Right renal cortex interstitium (tissue), 3 donors: ENCODE results near the gene SART1. TPM values are rescaled to one million over a fixed set of nuclear protein-coding genes. Genes with fewer than 3 reads are reported as not detected.
"Not testable (repeated sequence)": the region's sequence is repeated elsewhere in the genome, so short reads cannot be mapped to it uniquely, and the experiment has no call there.

ENCODE experiments used
- DNase-seq, 3 donors: peaks; one replicate each; pipeline ENCODE4 v3.0.0-alpha.2; 2013; ENCODE audit warnings: low read depth in 3 of 3, low spot score in 2 of 3
- polyA plus RNA-seq, 3 donors: library from polyadenylated mRNA; unstranded; fragments of 120-200 nt; gene quantifications; one replicate each; pipeline ENCODE4 v1.2.1, GENCODE V29; 2013; ENCODE audit not compliant: insufficient read length in 3 of 3

SART1 gene
- polyA plus RNA-seq, 3 donors, result 42.9 to 43.7 (median 43.2) TPM

DNA sequence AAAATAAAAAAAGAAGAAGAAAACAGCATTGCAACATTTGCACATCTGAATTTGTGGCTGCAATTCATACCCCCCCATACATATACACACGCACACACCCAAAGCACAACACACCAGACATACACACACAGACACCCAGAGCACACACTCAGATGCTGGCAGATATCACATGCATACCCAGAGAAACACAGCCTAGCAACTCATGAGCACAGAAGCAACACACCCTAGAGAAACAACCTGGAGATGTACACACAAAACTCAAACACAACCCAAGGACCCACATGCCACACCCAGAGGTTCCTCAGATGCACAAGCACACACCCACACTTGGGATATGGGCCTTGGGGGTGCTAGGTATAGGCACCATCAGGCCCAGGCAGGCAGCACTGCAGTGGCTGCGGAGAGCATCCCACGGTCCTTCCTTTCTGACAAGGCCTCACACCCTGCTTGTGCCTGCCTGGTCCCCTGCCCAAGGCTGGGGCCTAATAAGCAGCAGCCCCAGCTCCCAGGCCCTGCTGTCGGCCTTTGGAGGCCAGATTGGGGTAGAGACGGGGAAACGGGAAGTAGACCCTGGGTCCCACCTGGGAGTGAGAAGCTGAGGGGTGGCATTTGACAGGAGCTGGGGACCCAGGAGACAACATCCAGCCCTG is 53.4 kb downstream of the SART1 start:
- DNase-seq, result no peak

GRCh38 chr11:66015454-66015881 is 53.9 kb downstream of the SART1 start:
- no peak for DNase-seq

DNA sequence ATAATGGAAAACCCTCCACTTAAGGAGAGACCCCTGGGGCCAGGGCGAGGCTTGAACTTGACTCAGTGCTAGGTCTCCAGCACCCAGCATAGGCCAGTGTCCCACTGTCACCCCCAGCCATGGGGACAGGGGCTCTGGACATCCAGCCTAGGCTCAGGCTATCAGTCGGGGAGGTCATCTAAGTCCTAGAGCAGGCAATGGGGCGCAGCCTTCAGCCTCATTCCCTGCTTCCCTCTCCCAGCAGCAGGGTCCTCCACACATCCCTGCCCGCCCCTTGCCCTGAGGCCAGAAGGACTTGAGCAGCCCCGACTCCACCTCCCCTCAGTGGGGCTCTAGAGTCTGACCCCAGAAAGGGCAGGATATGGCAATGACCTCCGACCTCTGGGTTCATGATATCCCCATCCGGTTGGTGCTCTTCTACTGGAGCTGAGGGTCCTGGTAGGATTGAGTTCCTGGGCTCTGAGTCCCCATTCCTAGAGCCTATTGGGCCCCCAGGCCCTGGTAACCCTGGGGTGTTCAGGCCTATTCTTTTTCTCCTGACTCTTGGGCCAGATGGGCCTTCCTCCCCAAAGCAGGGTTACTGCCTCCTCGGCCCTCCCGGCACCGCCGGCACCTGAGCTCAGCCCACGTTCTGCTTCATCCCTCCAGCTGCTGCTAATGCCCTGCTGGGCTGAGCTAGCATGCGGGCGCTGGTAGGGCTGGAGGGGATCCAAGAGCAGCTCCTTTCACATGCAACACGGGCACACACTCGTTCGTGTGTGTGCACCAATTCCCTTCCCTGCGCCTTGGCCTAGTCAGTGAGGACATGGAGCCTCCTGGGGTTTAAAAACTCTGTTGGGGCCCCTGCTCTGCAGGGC is 54.6 kb downstream of the SART1 start:
- no peak for DNase-seq

- DNase-seq, result no peak
Measured at GRCh38 chr11:66016793-66017177, 55.3 kb downstream of the SART1 start.

- no peak for DNase-seq
Measured at GRCh38 chr11:66017321-66017720, 55.8 kb downstream of the SART1 start.

GRCh38 chr11:66020212-66020611 is 58.7 kb downstream of the SART1 start:
- no peak for DNase-seq

DNA sequence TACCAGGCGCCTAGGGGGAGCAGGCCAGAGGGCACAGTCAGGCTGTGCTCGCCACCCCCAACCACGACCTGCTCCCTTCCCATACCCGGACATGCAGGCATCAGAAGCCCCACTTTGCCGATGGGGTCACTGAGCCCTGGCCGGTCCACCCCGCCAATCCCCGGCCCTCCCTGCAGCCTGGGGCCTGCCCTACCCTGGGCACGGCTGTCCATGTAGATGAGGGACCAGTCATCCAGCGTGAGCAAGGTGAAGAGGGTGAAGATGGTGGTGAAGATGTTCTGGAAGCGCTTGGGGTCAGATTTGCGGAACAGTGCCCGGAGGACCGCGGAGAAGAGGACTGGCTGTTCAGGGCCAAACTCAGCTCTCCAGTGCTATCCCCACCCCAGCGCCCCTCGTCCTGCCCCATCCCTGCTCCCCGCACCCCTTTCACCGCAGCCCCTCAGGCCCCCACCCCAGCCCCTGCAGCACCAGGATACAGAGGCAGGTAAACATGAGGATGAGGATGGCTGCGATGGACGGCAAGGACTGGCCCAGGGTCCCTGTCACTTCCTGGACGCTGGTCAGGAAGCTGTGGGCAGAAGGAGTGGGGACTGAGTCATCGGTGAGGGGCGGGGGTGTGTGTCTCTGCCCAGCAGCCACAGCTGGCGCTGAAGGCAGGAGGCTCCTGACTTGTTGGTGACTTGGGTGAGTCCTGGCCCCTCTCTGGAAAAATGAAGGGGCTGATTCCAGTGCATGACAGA is 59.3 kb downstream of the SART1 start:
- DNase-seq, result no peak

DNA sequence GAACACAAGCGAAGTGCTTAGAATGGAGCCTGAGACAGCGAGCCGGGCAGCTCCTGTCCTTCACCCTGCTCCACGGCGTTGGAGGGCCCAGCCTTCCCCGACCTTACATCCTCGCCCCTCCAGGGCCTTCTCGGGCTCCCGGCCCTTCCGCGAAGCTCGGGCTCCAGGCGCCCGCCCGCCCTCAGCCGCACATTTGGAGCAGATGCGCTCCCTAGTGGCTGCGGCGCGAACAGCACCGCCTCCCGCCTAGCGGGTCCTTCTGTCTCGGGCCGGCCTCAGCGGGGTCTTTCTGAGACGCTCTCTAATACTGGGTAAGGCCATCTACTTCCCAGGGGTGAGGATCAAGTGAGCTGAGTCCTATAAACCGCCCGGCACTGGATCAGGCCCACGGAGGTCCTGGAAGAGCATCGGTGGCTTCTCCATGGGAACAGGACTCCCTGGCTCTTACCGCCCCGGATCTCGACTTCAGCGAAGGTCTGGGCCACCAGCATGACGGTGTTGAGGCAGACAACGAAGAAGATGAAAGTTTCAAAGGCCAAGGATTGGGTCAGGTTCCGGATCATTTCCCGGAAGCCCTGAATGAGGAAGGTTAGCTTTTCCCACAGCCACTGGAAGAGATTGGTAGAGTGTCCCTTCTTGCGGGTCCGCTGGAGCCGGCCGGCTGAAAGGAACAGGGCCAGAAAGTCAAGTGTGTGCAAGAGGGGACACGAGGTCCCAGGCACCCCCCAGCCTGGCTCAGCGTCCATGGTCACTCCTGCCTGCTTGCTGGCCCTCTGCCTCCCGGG is 61.1 kb downstream of the SART1 start:
- DNase-seq, result peak in 2 of 3 donors; percentile 21 to 29

GRCh38 chr11:66023186-66023440 is 61.6 kb downstream of the SART1 start:
- not testable (repeated sequence) for DNase-seq

DNA sequence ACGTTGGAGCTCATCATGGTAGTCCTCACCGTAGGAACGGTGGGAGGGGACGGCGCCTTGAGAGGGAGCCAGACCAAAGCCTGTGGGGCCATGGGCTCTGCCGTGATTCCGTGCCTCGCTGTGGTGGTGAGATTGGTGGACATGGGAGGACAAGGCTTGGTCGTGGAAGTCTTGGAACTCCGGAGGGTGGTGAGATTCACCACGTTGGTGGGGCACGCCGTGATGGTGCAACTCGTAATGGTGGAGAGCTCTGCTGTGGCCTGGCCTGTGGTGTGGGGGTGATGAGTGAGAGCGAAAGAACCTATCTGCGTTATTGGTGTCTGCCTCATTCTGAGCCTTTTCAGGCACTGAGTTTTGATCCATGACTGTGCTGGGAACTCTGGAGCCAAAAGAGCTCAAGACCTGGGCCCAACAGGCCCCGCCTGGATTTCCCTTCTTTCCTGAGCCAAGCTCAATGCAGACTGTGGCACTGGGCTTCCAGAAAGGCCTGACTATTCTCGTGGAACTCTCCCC is 64.5 kb downstream of the SART1 start, which contains the start of gene CATSPER1:
CATSPER1 (minus strand) TSS at position 463 of the 513 bp plus-strand sequence; CDS start at position 363, 100 bp downstream.
- DNase-seq, result no peak

Other genes starting within 250 kb of the SART1 start
- 10 to 100 TPM; 64.9 to 72.9 (median 69.0) TPM for gene KAT5, start 249.5 kb upstream of the SART1 start, polyA plus RNA-seq
- gene RNASEH2C, start 240.9 kb upstream of the SART1 start, polyA plus RNA-seq, result 10 to 100 TPM; 28.3 to 39.1 (median 35.1) TPM
- 1 to 10 TPM; 5.3 to 6.3 (median 5.5) TPM for gene AP5B1, start 180.8 kb upstream of the SART1 start, polyA plus RNA-seq
- gene OVOL1, start 174.7 kb upstream of the SART1 start, polyA plus RNA-seq, result 10 to 100 TPM in 2 of 3 donors, 1 to 10 TPM in 1; 9.3 to 12.8 (median 12.6) TPM
- gene SNX32, start 127.8 kb upstream of the SART1 start, polyA plus RNA-seq, result 1 to 10 TPM; 1.3 to 2.7 (median 1.6) TPM
- 100 to 1,000 TPM; 744 to 846 (median 760) TPM for gene CFL1, start 103.6 kb upstream of the SART1 start, polyA plus RNA-seq
- 10 to 100 TPM; 43.5 to 50.8 (median 48.1) TPM for gene MUS81, start 101.3 kb upstream of the SART1 start, polyA plus RNA-seq
- 10 to 100 TPM; 95.8 to 98.0 (median 96.3) TPM for gene EFEMP2, start 88.9 kb upstream of the SART1 start, polyA plus RNA-seq
- gene CTSW, start 81.9 kb upstream of the SART1 start, polyA plus RNA-seq, result 1 to 10 TPM; 1.0 to 1.2 (median 1.2) TPM
- 10 to 100 TPM; 90.0 to 97.3 (median 94.2) TPM for gene FIBP, start 73.3 kb upstream of the SART1 start, polyA plus RNA-seq
- gene CCDC85B, start 71.1 kb upstream of the SART1 start, polyA plus RNA-seq, result 1 to 10 TPM; 6.7 to 8.3 (median 8.0) TPM
- gene FOSL1, start 61.3 kb upstream of the SART1 start, polyA plus RNA-seq, result under 1 TPM in 1 of 3 donors, not detected in 2; 0.11 TPM
- gene C11orf68, start 42.7 kb upstream of the SART1 start, polyA plus RNA-seq, result 10 to 100 TPM; 33.8 to 38.1 (median 36.0) TPM
- 10 to 100 TPM; 65.8 to 84.6 (median 75.8) TPM for gene DRAP1, start 42.3 kb upstream of the SART1 start, polyA plus RNA-seq
- not detected for gene TSGA10IP, start 16.3 kb upstream of the SART1 start, polyA plus RNA-seq
- 10 to 100 TPM; 25.8 to 31.3 (median 29.9) TPM for gene EIF1AD, start 40.4 kb downstream of the SART1 start, polyA plus RNA-seq
- 100 to 1,000 TPM; 263 to 275 (median 271) TPM for gene BANF1, start 40.8 kb downstream of the SART1 start, polyA plus RNA-seq
- gene CST6, start 50.3 kb downstream of the SART1 start, polyA plus RNA-seq, result not detected
- gene CATSPER1, start 64.7 kb downstream of the SART1 start, polyA plus RNA-seq, result not detected
- 1 to 10 TPM; 4.0 to 4.6 (median 4.0) TPM for gene GAL3ST3, start 87.4 kb downstream of the SART1 start, polyA plus RNA-seq
- 100 to 1,000 TPM; 255 to 281 (median 256) TPM for gene SF3B2, start 90.6 kb downstream of the SART1 start, polyA plus RNA-seq
- gene PACS1, start 108.5 kb downstream of the SART1 start, polyA plus RNA-seq, result 10 to 100 TPM; 44.0 to 50.8 (median 45.6) TPM